Stimulated activated naive CD8-positive, alpha-beta T cell treated with anti-CD3 and anti-CD28 coated beads, Interleukin-15, amount 100 ng/mL, for 72 hours (primary cell): ENCODE results near the gene EPHB4.
A peak's percentile ranks its signal among the peaks of the same experiment; 100 is the strongest.
"Not testable (repeated sequence)": the region's sequence is repeated elsewhere in the genome, so short reads cannot be mapped to it uniquely, and the experiment has no call there.

ENCODE experiments used
- ATAC-seq: fragments of 150-1000 bp; cut with Tn5 transposase; 2 replicates; pipeline ENCODE4 v1.10.0; 2021; ENCODE audit warnings: mild to moderate bottlenecking, moderate library complexity
- DNase-seq, 2 donors: peaks; one replicate each; pipeline ENCODE4 v3.0.0; 2021 to 2022
- H3K27ac Mint-ChIP-seq, 2 donors: one replicate each; pipeline ENCODE4 v1.8.0; 2022; ENCODE audit warnings: mild to moderate bottlenecking in 2 of 2, mixed read lengths in 2 of 2, moderate library complexity in 2 of 2
- H3K27me3 Mint-ChIP-seq: one replicate; pipeline ENCODE4 v1.8.0; 2022; ENCODE audit warnings: mixed read lengths
- H3K4me1 Mint-ChIP-seq: one replicate; pipeline ENCODE4 v1.8.0; 2022; ENCODE audit warnings: mild to moderate bottlenecking, mixed read lengths
- H3K4me3 Mint-ChIP-seq, 2 donors: one replicate each; pipeline ENCODE4 v1.8.0; 2022; ENCODE audit warnings: mild to moderate bottlenecking in 2 of 2, mixed read lengths in 2 of 2, moderate library complexity in 1 of 2
- H3K9me3 Mint-ChIP-seq, 2 donors: one replicate each; pipeline ENCODE4 v1.8.0; 2022; ENCODE audit warnings: mixed read lengths in 2 of 2

EPHB4 gene

GRCh38 chr7:100830396-100830795 lies 3.1 kb upstream of the EPHB4 start:
- no peak for ATAC-seq
- Mint-ChIP-seq H3K27ac (no peak overlapping the region), H3K9me3 (no peaks in the 10 kb centered on the region), H3K27me3 (peaks cover 41% of the 10 kb centered on the region), H3K4me3 (no peak overlapping the region), H3K4me1 (peaks cover 27% of the 10 kb centered on the region)
- DNase-seq = no peak

GRCh38 chr7:100829150-100829716 lies 1.9 kb upstream of the EPHB4 start:
- DNase-seq = no peak
- ATAC-seq = no peak
- no peaks in the 10 kb centered on the region for H3K9me3 Mint-ChIP-seq
- peak overlapping the region in 1 of 2 donors; percentile 8 for H3K4me3 Mint-ChIP-seq
- H3K4me1 Mint-ChIP-seq = peaks cover 27% of the 10 kb centered on the region
- H3K27ac Mint-ChIP-seq = no peak overlapping the region
- H3K27me3 Mint-ChIP-seq = peaks cover 53% of the 10 kb centered on the region

- H3K27me3 Mint-ChIP-seq = peaks cover 54% of the 10 kb centered on the region
- peak; percentile 69 for ATAC-seq
Measured at GRCh38 chr7:100826514-100827329, 601 bp downstream of the EPHB4 start.

GRCh38 chr7:100825751-100826513 lies 1.4 kb downstream of the EPHB4 start:
- Mint-ChIP-seq H3K4me1 (peaks cover 27% of the 10 kb centered on the region), H3K4me3 (peak overlapping the region; percentile 68), H3K9me3 (no peaks in the 10 kb centered on the region), H3K27ac (peak overlapping the region; percentile 8 to 31), H3K27me3 (peaks cover 54% of the 10 kb centered on the region)
- ATAC-seq (no peak), DNase-seq (no peak)

More at GRCh38 chr7:100826514-100827329, 601 bp downstream of the EPHB4 start:
- DNase-seq = no peak
- Mint-ChIP-seq H3K4me1 (peaks cover 27% of the 10 kb centered on the region), H3K27ac (no peak overlapping the region), H3K9me3 (no peaks in the 10 kb centered on the region), H3K4me3 (peak overlapping the region; percentile 68)

- Mint-ChIP-seq H3K4me1 (peaks cover 27% of the 10 kb centered on the region), H3K4me3 (no peak overlapping the region), H3K27me3 (peaks cover 54% of the 10 kb centered on the region), H3K9me3 (no peaks in the 10 kb centered on the region), H3K27ac (peak overlapping the region in 1 of 2 donors; percentile 62)
- DNase-seq = no peak
- no peak for ATAC-seq
Measured at GRCh38 chr7:100825215-100825671, 2.1 kb downstream of the EPHB4 start.

- ATAC-seq (no peak), DNase-seq (no peak)
- no peaks in the 10 kb centered on the region for H3K9me3 Mint-ChIP-seq
- peaks cover 52% of the 10 kb centered on the region for H3K27me3 Mint-ChIP-seq
- peaks cover 27% of the 10 kb centered on the region for H3K4me1 Mint-ChIP-seq
- H3K27ac Mint-ChIP-seq = no peak overlapping the region
- no peak overlapping the region for H3K4me3 Mint-ChIP-seq
Measured at GRCh38 chr7:100824499-100825214, 2.7 kb downstream of the EPHB4 start.

GRCh38 chr7:100823534-100823933 lies 3.8 kb downstream of the EPHB4 start:
- H3K27ac Mint-ChIP-seq = no peak overlapping the region
- no peak for ATAC-seq
- peaks cover 23% of the 10 kb centered on the region for H3K4me1 Mint-ChIP-seq
- no peaks in the 10 kb centered on the region for H3K9me3 Mint-ChIP-seq
- peaks cover 40% of the 10 kb centered on the region for H3K27me3 Mint-ChIP-seq
- no peak overlapping the region for H3K4me3 Mint-ChIP-seq
- no peak for DNase-seq

GRCh38 chr7:100823140-100823525 lies 4.2 kb downstream of the EPHB4 start:
- no peak overlapping the region for H3K4me3 Mint-ChIP-seq
- DNase-seq (no peak), ATAC-seq (no peak)
- H3K9me3 Mint-ChIP-seq = no peaks in the 10 kb centered on the region
- H3K27ac Mint-ChIP-seq = no peak overlapping the region
- peaks cover 36% of the 10 kb centered on the region for H3K27me3 Mint-ChIP-seq
- H3K4me1 Mint-ChIP-seq = peaks cover 19% of the 10 kb centered on the region

- H3K4me3 Mint-ChIP-seq = no peak overlapping the region
- DNase-seq (no peak), ATAC-seq (no peak)
- H3K9me3 Mint-ChIP-seq = no peaks in the 10 kb centered on the region
- H3K27ac Mint-ChIP-seq = no peak overlapping the region
- H3K4me1 Mint-ChIP-seq = peaks cover 13% of the 10 kb centered on the region
- peaks cover 30% of the 10 kb centered on the region for H3K27me3 Mint-ChIP-seq
Measured at GRCh38 chr7:100822236-100823139, 4.8 kb downstream of the EPHB4 start.

- Mint-ChIP-seq H3K27me3 (peaks cover 5% of the 10 kb centered on the region), H3K4me1 (no peaks in the 10 kb centered on the region), H3K27ac (no peak overlapping the region), H3K4me3 (no peak overlapping the region), H3K9me3 (no peaks in the 10 kb centered on the region)
- ATAC-seq (no peak), DNase-seq (no peak)
Measured at GRCh38 chr7:100819586-100819985, 7.7 kb downstream of the EPHB4 start.

GRCh38 chr7:100818825-100819224 lies 8.5 kb downstream of the EPHB4 start:
- no peaks in the 10 kb centered on the region for H3K4me1 Mint-ChIP-seq

GRCh38 chr7:100818366-100818765 lies 9.0 kb downstream of the EPHB4 start:
- Mint-ChIP-seq H3K4me1 (no peaks in the 10 kb centered on the region), H3K27ac (no peak overlapping the region), H3K9me3 (no peaks in the 10 kb centered on the region), H3K27me3 (no peaks in the 10 kb centered on the region), H3K4me3 (no peak overlapping the region)
- no peak for DNase-seq
- ATAC-seq = no peak

More at GRCh38 chr7:100818825-100819224, 8.5 kb downstream of the EPHB4 start:
- ATAC-seq (no peak), DNase-seq (no peak)
- H3K4me3 Mint-ChIP-seq = no peak overlapping the region
- no peaks in the 10 kb centered on the region for H3K27me3 Mint-ChIP-seq
- H3K27ac Mint-ChIP-seq = peak overlapping the region in 1 of 2 donors; percentile 45
- no peaks in the 10 kb centered on the region for H3K9me3 Mint-ChIP-seq

- no peak for ATAC-seq
- Mint-ChIP-seq H3K4me3 (no peak overlapping the region), H3K4me1 (no peaks in the 10 kb centered on the region), H3K27ac (peak overlapping the region in 1 of 2 donors; percentile 37), H3K27me3 (no peaks in the 10 kb centered on the region), H3K9me3 (no peaks in the 10 kb centered on the region)
- no peak for DNase-seq
Measured at GRCh38 chr7:100817097-100817496, 10.2 kb downstream of the EPHB4 start.

- not testable (repeated sequence) for H3K27ac Mint-ChIP-seq, H3K27me3 Mint-ChIP-seq, DNase-seq, ATAC-seq, H3K9me3 Mint-ChIP-seq, H3K4me1 Mint-ChIP-seq, H3K4me3 Mint-ChIP-seq
Measured at GRCh38 chr7:100816515-100816914, 10.8 kb downstream of the EPHB4 start.
